Ovary (tissue), 9 donors: Measurements from ENCODE around the gene NELL1. TPM values are rescaled to one million over a fixed set of nuclear protein-coding genes. Genes with fewer than 3 reads are reported as not detected.

ENCODE experiments used
- DNase-seq, 5 donors: peaks; one replicate each; pipeline ENCODE4 v3.0.0-alpha.2; 2019 to 2020
- H3K27ac ChIP-seq, 2 donors: fragments of 200-600 bp; one replicate each; pipeline versions ENCODE4 v1.5.1 to v1.8.0; 2019 to 2022
- H3K27me3 ChIP-seq: fragments of 200-600 bp; one replicate; pipeline ENCODE4 v1.8.0; 2022
- H3K36me3 ChIP-seq: fragments of 200-600 bp; sonication (generic); one replicate; pipeline ENCODE4 v1.5.1; 2019
- H3K4me1 ChIP-seq: one replicate; pipeline ENCODE4 v1.8.1; 2013; ENCODE audit warnings: mild to moderate bottlenecking, moderate library complexity; ENCODE audit not compliant: insufficient read depth
- H3K4me3 ChIP-seq: fragments of 200-600 bp; sonication (generic); one replicate; pipeline ENCODE4 v1.5.1; 2017
- H3K9me3 ChIP-seq, 2 donors: fragments of 200-600 bp in 1 of 2; sonication (generic) in 1 of 2; one replicate each; pipeline versions ENCODE4 v1.5.1 to v1.8.1; 2013 to 2019; ENCODE audit warnings: mild to moderate bottlenecking in 1 of 2, moderate library complexity in 1 of 2
- EP300 ChIP-seq: sonication (generic); formaldehyde crosslinking; IDR thresholded peaks from one replicate; pipeline ENCODE4 v1.6.1; 2017; ENCODE audit warnings: antibody characterized with exemption
- POLR2A ChIP-seq: fragments of 450-650 bp; IDR thresholded peaks from one replicate; pipeline ENCODE4 v1.6.1; 2017; ENCODE audit warnings: antibody characterized with exemption, mild to moderate bottlenecking, moderate library complexity
- WGBS, 3 donors: extraction: QIAGEN DNeasy Blood & Tissue Kit in 1 of 3; methylation state at CpG; one replicate each; pipeline versions ENCODE4 v1.1.5 to v1.1.7; 2013 to 2017; 5-methylcytosine and 5-hydroxymethylcytosine counted together
- intact Hi-C, 4 donors: fragments of 100-400 bp; cut with DNase I; formaldehyde crosslinking; loops; one replicate each; pipeline versions ENCODE4 v1.11.0 to v1.15.1; 2022 to 2023
- polyA plus RNA-seq, 2 donors: library from polyadenylated mRNA; stranded (reverse); fragments of 200-250 nt in 1 of 2; fragments of 350-450 nt in 1 of 2; fragmentation: Illumina TruSeq in 1 of 2; extraction: RNeasy Lipid Tissue Mini Kit (QIAGEN cat#74804) in 1 of 2; gene quantifications; one replicate each; pipeline ENCODE4 v1.2.3, GENCODE V29; 2013 to 2014
- total RNA-seq, 7 donors: library from RNA; depleted of rRNA in 2 of 7; stranded (reverse); fragments of >200 nt in 2 of 7; fragmentation: NEBNext Ultra II Directional in 3 of 7; extraction: Animal tissue kit (Norgen Biotek cat#: 25700) in 3 of 7; gene quantifications; one replicate each; pipeline versions ENCODE4 v1.1.0 to v1.2.4, GENCODE V29; 2016 to 2023
- TF ChIP-seq, protein P1 (sequence below), 3 donors: fragments of 450-650 bp in 2 of 3; fragments of 200-600 bp in 1 of 3; IDR thresholded peaks; one replicate each; pipeline versions ENCODE4 v1.5.1 to v1.8.0; 2016 to 2022; ENCODE audit warnings: antibody characterized with exemption in 3 of 3, mild to moderate bottlenecking in 1 of 3
- donor health status: DM: no; HTN: no; CAD: no; lungs with moderate emphysema.
- donor health status: DM: no; HTN: no; CAD: no.
- donor health status: Bipolar disorder and iron deficiency.
- donor health status: DM: yes; HTN: yes; CAD: no.
- donor health status: DM: no; HTN: no; CAD: no.
- donor health status: DM: yes; HTN: yes; CAD: no.

Gene NELL1
- total and polyA plus RNA-seq, 9 donors, result 0.21 to 0.43 (median 0.36) TPM; not detected in 5

GRCh38 chr11:20771681-20772080, 102.3 kb downstream of the NELL1 start:
- Histone ChIP-seq H3K27me3 (no peaks in the 10 kb centered on the region), H3K9me3 (no peaks in the 10 kb centered on the region), H3K27ac (no peak overlapping the region), H3K4me3 (no peak overlapping the region), H3K36me3 (no peaks in the 10 kb centered on the region), H3K4me1 (no peaks in the 10 kb centered on the region)
- TF ChIP-seq, protein P1, sequence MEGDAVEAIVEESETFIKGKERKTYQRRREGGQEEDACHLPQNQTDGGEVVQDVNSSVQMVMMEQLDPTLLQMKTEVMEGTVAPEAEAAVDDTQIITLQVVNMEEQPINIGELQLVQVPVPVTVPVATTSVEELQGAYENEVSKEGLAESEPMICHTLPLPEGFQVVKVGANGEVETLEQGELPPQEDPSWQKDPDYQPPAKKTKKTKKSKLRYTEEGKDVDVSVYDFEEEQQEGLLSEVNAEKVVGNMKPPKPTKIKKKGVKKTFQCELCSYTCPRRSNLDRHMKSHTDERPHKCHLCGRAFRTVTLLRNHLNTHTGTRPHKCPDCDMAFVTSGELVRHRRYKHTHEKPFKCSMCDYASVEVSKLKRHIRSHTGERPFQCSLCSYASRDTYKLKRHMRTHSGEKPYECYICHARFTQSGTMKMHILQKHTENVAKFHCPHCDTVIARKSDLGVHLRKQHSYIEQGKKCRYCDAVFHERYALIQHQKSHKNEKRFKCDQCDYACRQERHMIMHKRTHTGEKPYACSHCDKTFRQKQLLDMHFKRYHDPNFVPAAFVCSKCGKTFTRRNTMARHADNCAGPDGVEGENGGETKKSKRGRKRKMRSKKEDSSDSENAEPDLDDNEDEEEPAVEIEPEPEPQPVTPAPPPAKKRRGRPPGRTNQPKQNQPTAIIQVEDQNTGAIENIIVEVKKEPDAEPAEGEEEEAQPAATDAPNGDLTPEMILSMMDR (IDR thresholded peaks at IDR 0.05), result no peak
- no peak for TF ChIP-seq EP300
- no peak for TF ChIP-seq POLR2A
- 63 to 78% (median 67%) methylated on average over 3 of the region's 3 CpGs for WGBS, 3 donors
- intact Hi-C loops, result no loop called here
- no peak for DNase-seq

DNA sequence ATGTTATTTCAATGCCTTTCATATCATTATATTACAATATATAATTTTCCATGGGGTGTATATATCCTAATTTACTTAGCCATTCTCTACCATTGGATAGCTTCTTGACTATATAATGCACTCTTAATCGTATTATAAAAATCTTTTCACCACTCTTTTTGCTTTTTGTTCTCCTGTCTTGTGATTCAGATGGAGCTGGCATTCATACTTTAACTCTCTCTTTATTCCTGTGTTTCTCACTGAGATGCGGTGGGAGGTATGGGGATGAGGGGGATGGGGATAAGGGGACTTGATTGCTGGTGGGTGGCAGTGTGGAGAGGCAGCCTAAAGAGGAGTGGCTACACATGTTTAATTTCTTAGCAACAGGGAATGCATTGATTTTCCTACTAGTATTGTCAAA, 105.9 kb downstream of the NELL1 start:
- 73 to 87% (median 82%) methylated on average over 2 of the region's 2 CpGs for WGBS, 3 donors
- TF ChIP-seq POLR2A, result no peak
- TF ChIP-seq EP300, result no peak
- TF ChIP-seq, protein P1 (IDR thresholded peaks at IDR 0.05), result no peak
- Histone ChIP-seq H3K9me3 (no peaks in the 10 kb centered on the region), H3K36me3 (no peaks in the 10 kb centered on the region), H3K27me3 (no peaks in the 10 kb centered on the region), H3K4me3 (no peak overlapping the region), H3K4me1 (no peaks in the 10 kb centered on the region), H3K27ac (no peak overlapping the region)
- no peak for DNase-seq
- intact Hi-C loops, result no loop called here

DNA sequence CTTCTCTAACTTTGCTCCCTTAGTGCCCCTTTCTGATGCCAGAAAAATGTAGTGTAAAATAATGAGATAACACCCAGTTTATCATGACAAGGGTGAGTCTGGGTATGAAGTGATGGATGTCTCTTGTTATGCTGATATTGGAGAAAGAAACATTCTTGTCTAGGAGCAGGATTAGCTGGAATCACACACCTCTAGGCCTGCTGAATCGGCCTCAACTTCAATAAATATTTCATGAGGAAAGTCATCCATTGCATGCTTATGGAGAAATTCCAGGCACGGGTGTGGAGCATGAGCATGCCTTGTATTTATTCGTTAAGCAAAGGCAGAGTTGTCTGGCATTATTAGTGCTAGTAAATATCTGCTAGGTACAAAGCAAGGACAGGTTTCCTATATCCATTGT, 113.4 kb downstream of the NELL1 start:
- no peaks in the 10 kb centered on the region for H3K27me3 ChIP-seq
- no peaks in the 10 kb centered on the region for H3K36me3 ChIP-seq
- H3K4me3 ChIP-seq, result no peak overlapping the region
- no peak overlapping the region for H3K27ac ChIP-seq
- TF ChIP-seq, protein P1 (IDR thresholded peaks at IDR 0.05), result no peak
- TF ChIP-seq POLR2A (no peak), EP300 (no peak)
- no peak for DNase-seq
- no peaks in the 10 kb centered on the region for H3K4me1 ChIP-seq
- no peaks in the 10 kb centered on the region for H3K9me3 ChIP-seq
- 26 to 34% (median 33%) methylated on average over 3 of the region's 3 CpGs for WGBS, 3 donors
- intact Hi-C loops, result no loop called here

DNA sequence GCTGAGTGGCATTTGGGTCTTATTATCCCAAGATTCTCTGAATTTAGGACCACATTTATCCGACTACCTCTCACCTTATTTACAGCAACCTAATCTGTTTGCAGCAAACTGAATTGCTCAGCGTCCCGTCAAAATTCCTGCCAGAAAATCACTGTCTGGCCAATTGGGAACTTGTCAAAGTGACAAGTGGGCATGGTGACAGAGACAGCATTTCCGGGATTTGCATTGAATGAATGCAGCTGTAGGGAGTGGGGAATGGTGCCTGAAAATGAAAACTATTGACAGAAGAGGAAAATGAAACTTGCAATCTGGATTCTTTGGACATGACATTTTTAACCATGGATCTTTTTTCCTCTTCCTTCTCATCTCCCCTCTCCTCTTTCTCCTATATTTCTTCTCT, 113.8 kb downstream of the NELL1 start:
- no peak overlapping the region for H3K27ac ChIP-seq
- no peaks in the 10 kb centered on the region for H3K9me3 ChIP-seq
- H3K36me3 ChIP-seq, result no peaks in the 10 kb centered on the region
- TF ChIP-seq, protein P1 (IDR thresholded peaks at IDR 0.05), result no peak
- TF ChIP-seq POLR2A (no peak), EP300 (no peak)
- WGBS, 3 donors, result 48 to 63% (median 52%) methylated on average over 4 of the region's 4 CpGs
- H3K27me3 ChIP-seq, result no peaks in the 10 kb centered on the region
- no peak overlapping the region for H3K4me3 ChIP-seq
- H3K4me1 ChIP-seq, result no peaks in the 10 kb centered on the region
- intact Hi-C loops, result no loop called here
- DNase-seq, result no peak

GRCh38 chr11:20790622-20791021, 121.2 kb downstream of the NELL1 start:
- intact Hi-C loops, result no loop called here
- DNase-seq, result no peak
- Histone ChIP-seq H3K36me3 (no peaks in the 10 kb centered on the region), H3K4me3 (no peak overlapping the region), H3K9me3 (no peaks in the 10 kb centered on the region), H3K27me3 (no peaks in the 10 kb centered on the region), H3K4me1 (no peaks in the 10 kb centered on the region), H3K27ac (no peak overlapping the region)
- 84 to 90% (median 90%) methylated on average over 7 of the region's 7 CpGs for WGBS, 3 donors
- TF ChIP-seq, protein P1 (IDR thresholded peaks at IDR 0.05), result no peak
- TF ChIP-seq EP300, result no peak
- no peak for TF ChIP-seq POLR2A
